Choroid plexus epithelial cell (primary cell): ENCODE results near the gene BPIFB3.

Experiments used
- DNase-seq: peaks from one replicate; pipeline ENCODE4 v3.0.0-alpha.2; 2010; ENCODE audit warnings: low read depth
- H3K4me3 ChIP-seq: 2 replicates; pipeline ENCODE4 v1.5.1; 2011; ENCODE audit warnings: low read depth, mild to moderate bottlenecking, control low read depth, low read length, moderate library complexity
- TF ChIP-seq, protein P1 (sequence below): conservative IDR thresholded peaks from 2 replicates; pipeline ENCODE4 v1.5.1; 2011; ENCODE audit warnings: low read depth, mild to moderate bottlenecking, control low read depth, inconsistent platforms, low read length, moderate library complexity

Gene BPIFB3

DNA sequence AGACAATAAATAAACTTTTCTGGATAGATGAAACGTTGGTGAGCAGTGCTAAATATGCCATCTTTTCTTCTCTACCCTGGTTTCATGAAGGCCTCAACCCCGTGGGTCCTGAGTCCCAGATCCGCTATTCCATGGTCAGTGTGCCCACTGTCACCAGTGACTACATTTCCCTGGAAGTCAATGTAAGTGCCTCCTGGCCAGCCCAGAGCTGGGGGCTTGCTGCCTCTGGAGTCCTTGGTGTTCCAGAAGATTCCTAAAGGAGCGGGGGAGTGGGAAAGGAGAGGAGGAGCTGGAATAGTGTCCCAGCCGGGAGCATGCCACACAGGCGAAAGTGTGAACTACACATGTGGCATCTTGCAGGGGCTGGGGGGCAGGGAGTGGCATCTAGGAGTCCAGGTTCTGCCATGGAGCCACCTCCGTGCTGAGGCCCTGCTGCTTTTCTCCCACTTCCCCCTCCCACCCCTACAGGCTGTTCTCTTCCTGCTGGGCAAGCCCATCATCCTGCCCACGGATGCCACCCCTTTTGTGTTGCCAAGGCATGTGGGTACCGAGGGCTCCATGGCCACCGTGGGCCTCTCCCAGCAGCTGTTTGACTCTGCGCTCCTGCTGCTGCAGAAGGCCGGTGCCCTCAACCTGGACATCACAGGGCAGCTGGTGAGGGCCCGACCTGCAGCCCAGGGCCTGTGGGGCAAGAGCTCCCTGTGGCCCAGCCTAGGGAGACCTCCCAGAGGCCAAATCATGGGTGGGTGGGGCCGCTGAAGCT lies 35.4 kb upstream of the BPIFB3 start:
- no peak for DNase-seq
- TF ChIP-seq, protein P1, sequence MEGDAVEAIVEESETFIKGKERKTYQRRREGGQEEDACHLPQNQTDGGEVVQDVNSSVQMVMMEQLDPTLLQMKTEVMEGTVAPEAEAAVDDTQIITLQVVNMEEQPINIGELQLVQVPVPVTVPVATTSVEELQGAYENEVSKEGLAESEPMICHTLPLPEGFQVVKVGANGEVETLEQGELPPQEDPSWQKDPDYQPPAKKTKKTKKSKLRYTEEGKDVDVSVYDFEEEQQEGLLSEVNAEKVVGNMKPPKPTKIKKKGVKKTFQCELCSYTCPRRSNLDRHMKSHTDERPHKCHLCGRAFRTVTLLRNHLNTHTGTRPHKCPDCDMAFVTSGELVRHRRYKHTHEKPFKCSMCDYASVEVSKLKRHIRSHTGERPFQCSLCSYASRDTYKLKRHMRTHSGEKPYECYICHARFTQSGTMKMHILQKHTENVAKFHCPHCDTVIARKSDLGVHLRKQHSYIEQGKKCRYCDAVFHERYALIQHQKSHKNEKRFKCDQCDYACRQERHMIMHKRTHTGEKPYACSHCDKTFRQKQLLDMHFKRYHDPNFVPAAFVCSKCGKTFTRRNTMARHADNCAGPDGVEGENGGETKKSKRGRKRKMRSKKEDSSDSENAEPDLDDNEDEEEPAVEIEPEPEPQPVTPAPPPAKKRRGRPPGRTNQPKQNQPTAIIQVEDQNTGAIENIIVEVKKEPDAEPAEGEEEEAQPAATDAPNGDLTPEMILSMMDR, result no peak
- no peak overlapping the region for H3K4me3 ChIP-seq

DNA sequence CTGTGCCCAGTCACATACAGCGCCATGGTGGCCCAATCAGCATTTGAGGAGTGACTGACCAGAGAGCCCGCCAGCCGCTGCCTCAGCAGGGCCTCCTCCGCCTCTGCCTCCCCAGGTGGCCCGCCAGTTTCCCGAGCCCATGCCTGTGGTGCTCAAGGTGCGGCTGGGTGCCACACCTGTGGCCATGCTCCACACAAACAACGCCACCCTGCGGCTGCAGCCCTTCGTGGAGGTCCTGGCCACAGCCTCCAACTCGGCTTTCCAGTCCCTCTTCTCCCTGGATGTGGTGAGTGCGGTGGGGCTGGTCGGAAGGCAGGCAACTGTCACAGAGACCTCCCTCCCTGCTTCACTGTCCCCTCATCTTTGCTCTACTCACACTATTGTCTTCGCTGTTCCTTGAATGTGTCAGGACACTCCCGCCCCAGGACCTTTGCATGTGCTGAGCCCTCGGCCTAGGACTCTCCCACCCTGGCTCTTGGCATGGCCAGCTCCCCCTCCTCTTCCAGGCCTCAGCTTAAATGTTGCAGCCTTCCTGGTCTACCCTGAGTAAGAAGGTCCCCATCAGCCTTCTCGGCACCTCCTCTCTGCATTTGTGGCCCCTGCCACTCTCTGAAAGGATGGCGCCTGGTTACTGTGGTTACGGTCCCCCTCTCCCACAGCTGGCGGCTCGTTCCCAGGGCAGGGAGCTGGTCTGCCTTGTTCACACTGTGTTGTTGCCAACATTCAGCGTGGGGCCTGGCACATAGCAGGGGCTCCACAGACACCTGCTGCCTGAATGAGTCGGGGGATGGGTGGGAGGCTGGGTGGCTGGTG lies 34.0 kb upstream of the BPIFB3 start:
- no peak for DNase-seq
- H3K4me3 ChIP-seq, result no peak overlapping the region
- TF ChIP-seq, protein P1, result no peak

DNA sequence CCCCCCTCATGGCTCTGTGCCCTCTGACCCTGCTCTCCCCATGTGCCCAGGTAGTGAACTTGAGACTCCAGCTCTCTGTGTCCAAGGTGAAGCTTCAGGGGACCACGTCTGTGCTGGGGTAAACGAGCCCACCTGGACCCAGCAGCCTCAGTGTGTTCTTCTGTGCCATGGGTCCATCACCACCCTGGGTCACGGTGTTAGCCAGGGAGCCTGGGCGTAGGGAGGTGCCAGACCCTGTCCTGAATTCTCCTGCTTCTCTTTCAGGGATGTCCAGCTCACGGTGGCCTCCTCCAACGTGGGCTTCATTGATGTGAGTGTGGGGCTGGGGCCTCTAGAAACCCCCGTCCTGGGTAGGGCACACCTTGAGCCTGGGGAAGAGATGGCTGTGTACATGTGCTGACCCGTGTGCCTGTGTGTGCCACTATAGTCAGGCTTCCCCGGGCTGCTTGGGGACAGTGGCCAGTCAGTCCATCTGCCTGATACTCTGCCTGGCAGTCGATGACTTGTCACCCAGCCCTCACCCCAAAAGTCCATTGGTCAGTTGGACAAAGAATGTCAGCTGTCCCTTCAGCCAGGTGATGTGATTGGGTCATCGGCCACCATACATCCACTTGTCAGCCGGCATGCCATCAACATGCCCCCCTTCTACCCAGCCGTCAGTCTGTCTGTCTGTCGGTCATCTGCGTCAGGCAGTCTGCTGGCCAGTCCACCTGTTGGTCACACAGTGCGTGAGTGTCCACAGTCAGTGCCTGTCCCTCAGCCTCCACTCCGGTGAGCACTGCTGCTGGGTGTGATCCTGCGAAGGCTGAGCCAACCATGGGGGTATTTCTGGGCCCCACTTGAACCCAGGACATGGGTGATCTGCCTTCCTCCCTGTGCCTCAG lies 33.2 kb upstream of the BPIFB3 start:
- TF ChIP-seq, protein P1, result no peak
- no peak overlapping the region for H3K4me3 ChIP-seq
- no peak for DNase-seq

DNA sequence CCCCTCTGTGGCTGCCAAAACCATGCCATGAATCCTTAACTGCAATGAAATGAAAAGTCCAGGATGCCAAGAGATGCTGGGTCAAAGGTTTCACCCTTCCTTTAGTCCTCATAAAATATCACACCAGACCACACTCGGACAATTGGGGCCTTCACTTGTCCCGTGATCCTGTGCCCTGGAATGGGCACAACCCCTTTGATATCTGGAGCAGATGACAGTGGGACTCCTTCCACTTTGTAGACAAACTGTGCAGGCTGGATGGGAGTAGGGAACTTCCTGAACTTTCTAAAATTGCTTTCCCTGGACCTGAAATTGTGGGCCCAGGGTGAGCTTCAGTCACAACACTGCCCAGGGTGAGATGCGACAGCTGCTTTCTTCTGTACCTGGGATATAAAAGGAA lies 31.8 kb upstream of the BPIFB3 start:
- TF ChIP-seq, protein P1, result no peak
- H3K4me3 ChIP-seq, result no peak overlapping the region
- DNase-seq, result no peak

DNA sequence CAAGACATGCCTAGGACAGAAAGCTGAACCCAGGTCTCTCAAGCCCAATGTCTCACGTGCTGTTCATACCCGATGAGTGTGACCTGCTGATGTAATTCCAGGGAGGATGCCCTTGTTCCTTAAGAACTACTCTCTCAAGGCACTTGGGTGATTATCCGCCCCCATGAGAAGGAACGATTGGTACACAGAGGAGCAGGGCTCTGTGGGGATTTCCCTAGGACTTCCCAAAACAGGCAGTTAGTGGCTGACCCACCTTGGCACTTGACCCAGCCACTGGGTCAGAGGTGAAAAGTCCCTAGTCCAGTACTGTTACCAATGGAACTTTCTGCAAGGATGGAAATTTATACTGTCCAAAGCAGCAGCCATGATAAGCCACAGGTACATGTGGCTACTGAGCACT lies 31.4 kb upstream of the BPIFB3 start:
- TF ChIP-seq, protein P1, result no peak
- no peak overlapping the region for H3K4me3 ChIP-seq
- no peak for DNase-seq

DNA sequence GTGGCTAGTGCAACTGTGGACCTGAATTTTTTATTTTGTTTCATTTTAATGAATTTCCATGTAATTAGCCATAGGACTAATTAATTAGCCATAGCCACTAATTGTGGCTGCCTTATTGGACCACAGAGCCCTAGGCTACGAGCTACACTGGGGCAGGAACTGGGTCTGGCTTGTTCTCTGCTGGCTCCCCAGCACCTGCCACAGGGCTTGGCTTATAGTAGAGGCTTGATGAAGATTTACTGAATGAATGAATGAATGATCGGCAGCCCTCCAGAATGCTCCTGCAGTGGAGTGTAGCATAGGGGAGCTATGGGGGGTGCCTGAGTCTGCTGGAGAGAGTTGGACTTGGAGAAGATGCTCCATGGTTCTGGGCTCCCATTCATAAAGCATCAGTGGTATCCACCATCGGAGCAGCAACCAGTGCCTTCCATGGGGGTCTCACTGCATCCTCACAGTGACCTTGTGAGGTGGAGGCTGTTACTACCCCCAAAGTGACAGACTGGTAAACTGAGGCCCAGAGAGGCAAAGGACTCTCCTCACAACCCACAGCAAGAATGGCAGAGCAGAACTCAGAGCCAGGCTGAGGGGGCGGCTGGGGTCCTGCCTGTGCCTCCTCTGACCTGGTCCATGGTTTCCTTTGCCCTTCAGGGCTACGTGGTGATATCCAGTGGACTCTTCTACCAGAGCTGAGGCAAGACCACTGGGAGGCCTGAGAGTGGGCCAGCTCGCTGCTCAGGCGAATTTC lies 30.8 kb upstream of the BPIFB3 start:
- TF ChIP-seq, protein P1, result no peak
- DNase-seq, result no peak
- no peak overlapping the region for H3K4me3 ChIP-seq
